Measurements from ENCODE around the gene HDAC3.
"Not testable (repeated sequence)": the region's sequence is repeated elsewhere in the genome, so short reads cannot be mapped to it uniquely, and the experiment has no call there.

The HDAC3 gene

GRCh38 chr5:141633871-141634561 is 2.6 kb downstream of the HDAC3 start:
- DNase-seq, result no peak

- no peak for DNase-seq
Observed at GRCh38 chr5:141632650-141633049, 4.0 kb downstream of the HDAC3 start.

GRCh38 chr5:141630570-141631140 is 6.0 kb downstream of the HDAC3 start:
- DNase-seq, result no peak

- no peak for DNase-seq
Observed at GRCh38 chr5:141628175-141628788, 8.4 kb downstream of the HDAC3 start.

- no peak for DNase-seq
Observed at GRCh38 chr5:141623611-141624010, 13.0 kb downstream of the HDAC3 start.

- no peak for DNase-seq
Observed at GRCh38 chr5:141623186-141623585, 13.5 kb downstream of the HDAC3 start.

- peak; percentile 90 for DNase-seq
Observed at GRCh38 chr5:141618804-141619554, 17.7 kb downstream of the HDAC3 start, which contains the start of gene DIAPH1. DIAPH1 (minus strand) TSS chr5:141619000; CDS start chr5:141618914, 86 bp downstream.

- no peak for DNase-seq
Observed at GRCh38 chr5:141618030-141618803, 18.4 kb downstream of the HDAC3 start.

- no peak for DNase-seq
Observed at GRCh38 chr5:141617682-141618029, 19.0 kb downstream of the HDAC3 start.

- DNase-seq, result no peak
Observed at GRCh38 chr5:141617128-141617527, 19.5 kb downstream of the HDAC3 start.

GRCh38 chr5:141615991-141616720 is 20.5 kb downstream of the HDAC3 start:
- DNase-seq, result no peak

GRCh38 chr5:141613344-141613743 is 23.3 kb downstream of the HDAC3 start:
- DNase-seq, result no peak

GRCh38 chr5:141611289-141611688 is 25.4 kb downstream of the HDAC3 start:
- DNase-seq, result no peak

- not testable (repeated sequence) for DNase-seq
Observed at GRCh38 chr5:141609921-141610320, 26.7 kb downstream of the HDAC3 start.

- DNase-seq, result no peak
Observed at GRCh38 chr5:141609044-141609443, 27.6 kb downstream of the HDAC3 start.

- DNase-seq, result no peak
Observed at GRCh38 chr5:141608557-141608956, 28.1 kb downstream of the HDAC3 start.

- DNase-seq, result no peak
Observed at GRCh38 chr5:141608046-141608445, 28.6 kb downstream of the HDAC3 start.

GRCh38 chr5:141605523-141606277 is 30.9 kb downstream of the HDAC3 start:
- DNase-seq, result no peak

GRCh38 chr5:141603923-141604717 is 32.5 kb downstream of the HDAC3 start:
- peak; percentile 51 for DNase-seq

GRCh38 chr5:141602606-141603005 is 34.0 kb downstream of the HDAC3 start:
- no peak for DNase-seq

Measured in GOT3 (cell line).